OCI-LY3 (cell line): ENCODE results near the gene CTNNB1.

Experiments used
- H2AFZ ChIP-seq: fragments of 200-600, 300-600 bp; shearing (Covaris generic); 2 replicates; pipeline ENCODE4 v1.6.0; 2014; ENCODE audit warnings: antibody characterized with exemption, low read depth, low read length
- H3K27ac ChIP-seq: fragments of 200-600, 300-600 bp; sonication (generic); 2 replicates; pipeline ENCODE4 v1.5.1; 2014; ENCODE audit warnings: mild to moderate bottlenecking, low read length, moderate library complexity, mixed read lengths
- H3K27me3 ChIP-seq: fragments of 200-600, 300-600 bp; sonication (generic); 2 replicates; pipeline ENCODE4 v1.6.1; 2014; ENCODE audit warnings: low read depth, low read length, mixed read lengths
- H3K36me3 ChIP-seq: fragments of 200-600, 300-600 bp; sonication (generic); replicated peaks from 2 replicates; pipeline ENCODE3; 2014; ENCODE audit warnings: low read depth, low read length, mixed read lengths
- H3K4me1 ChIP-seq: fragments of 300-600, 200-600 bp; sonication (generic); 2 replicates; pipeline ENCODE4 v1.6.1; 2014; ENCODE audit warnings: low read length, mixed read lengths
- H3K4me2 ChIP-seq: fragments of 200-600, 300-600 bp; sonication (generic); 2 replicates; pipeline ENCODE4 v1.6.1; 2014; ENCODE audit warnings: low read length, mixed read lengths
- H3K4me3 ChIP-seq: fragments of 300-600, 200-600 bp; sonication (generic); 2 replicates; pipeline ENCODE4 v1.5.1; 2014; ENCODE audit warnings: antibody characterized with exemption, mild to moderate bottlenecking, low read length, moderate library complexity
- H3K79me2 ChIP-seq: fragments of 300-600, 200-600 bp; shearing (Covaris generic); 2 replicates; pipeline ENCODE4 v1.6.1; 2014; ENCODE audit warnings: mild to moderate bottlenecking, low read length, mixed read lengths
- H3K9ac ChIP-seq: fragments of 300-600, 200-600 bp; shearing (Covaris generic); 2 replicates; pipeline ENCODE4 v1.6.0; 2014; ENCODE audit warnings: mild to moderate bottlenecking, low read length, moderate library complexity
- H3K9me3 ChIP-seq: fragments of 200-600, 300-600 bp; shearing (Covaris generic); 2 replicates; pipeline ENCODE4 v1.6.1; 2014; ENCODE audit warnings: low read length, mixed read lengths; ENCODE audit not compliant: insufficient read depth
- H4K20me1 ChIP-seq: fragments of 200-600, 300-600 bp; sonication (generic); 2 replicates; pipeline ENCODE4 v1.6.1; 2016; ENCODE audit warnings: low read length, mixed read lengths; ENCODE audit not compliant: insufficient read depth
- CTCF ChIP-seq: fragments of 200-600, 300-600 bp; sonication (generic); IDR thresholded peaks from 2 replicates; pipeline ENCODE4 v1.5.1; 2014; ENCODE audit warnings: antibody characterized with exemption, low read length, low read depth
- EZH2phosphoT487 ChIP-seq: fragments of 200-600 bp; shearing (Covaris generic); IDR thresholded peaks from 2 replicates; pipeline ENCODE4 v1.6.1; 2018; ENCODE audit warnings: antibody characterized with exemption, mixed run types, low read depth

CTNNB1 gene

DNA sequence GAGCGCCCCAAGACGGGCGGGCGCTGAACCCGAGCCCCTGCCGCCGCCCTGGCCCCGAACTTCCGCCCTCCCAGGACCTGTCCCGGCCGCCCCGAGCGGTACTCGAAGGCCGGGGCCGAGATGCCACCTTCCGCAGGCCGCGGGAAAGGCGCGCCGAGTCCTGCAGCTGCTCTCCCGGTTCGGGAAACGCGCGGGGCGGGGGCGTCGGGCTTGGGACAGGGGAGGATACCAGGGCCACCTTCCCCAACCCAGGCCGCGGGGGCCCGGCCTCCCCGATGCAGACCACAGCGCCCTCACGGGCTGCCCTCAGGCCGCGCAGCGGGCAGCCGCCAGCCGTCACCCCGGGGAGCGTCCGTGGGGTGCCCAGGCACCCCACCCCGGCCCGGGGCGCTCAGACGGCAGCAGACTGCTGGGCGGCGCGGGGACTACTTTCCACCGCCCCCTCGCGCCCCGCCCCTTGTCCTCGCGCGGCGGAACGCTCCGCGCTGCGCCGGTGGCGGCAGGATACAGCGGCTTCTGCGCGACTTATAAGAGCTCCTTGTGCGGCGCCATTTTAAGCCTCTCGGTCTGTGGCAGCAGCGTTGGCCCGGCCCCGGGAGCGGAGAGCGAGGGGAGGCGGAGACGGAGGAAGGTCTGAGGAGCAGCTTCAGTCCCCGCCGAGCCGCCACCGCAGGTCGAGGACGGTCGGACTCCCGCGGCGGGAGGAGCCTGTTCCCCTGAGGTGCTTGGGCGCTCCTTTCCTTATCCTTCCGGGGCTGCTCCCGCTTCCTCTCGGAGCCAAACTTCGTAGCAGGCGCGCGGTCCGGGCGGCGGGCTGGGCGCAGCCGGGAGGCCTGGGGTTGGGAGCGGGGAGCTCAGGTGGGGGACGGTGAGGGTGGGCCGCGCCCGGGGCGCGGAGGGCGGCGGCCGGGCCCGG is at the start of gene CTNNB1:
Gene CTNNB1, plus strand, starts transcription at position 556 of the 916 bp plus-strand sequence. CDS start 24,564 bp downstream, outside the sequence.
- Histone ChIP-seq H3K9me3 (no peaks in the 10 kb centered on the region), H3K4me2 (peak within 1 kb of the TSS; percentile 87), H3K79me2 (peaks cover 48% of the 10 kb centered on the region), H3K27me3 (peaks cover 20% of the 10 kb centered on the region), H3K27ac (peak within 1 kb of the TSS; percentile 77), H3K4me1 (peaks cover 35% of the 10 kb centered on the region), H3K36me3 (no peaks in the 10 kb centered on the region), H2AFZ (peak within 1 kb of the TSS; percentile 78), H4K20me1 (peaks cover 43% of the 10 kb centered on the region), H3K4me3 (peak within 1 kb of the TSS; percentile 95), H3K9ac (peak within 1 kb of the TSS; percentile 99)
- TF ChIP-seq CTCF (no peak), EZH2phosphoT487 (no peak)

GRCh38 chr3:41155834-41156233 is 43.5 kb upstream of the CTNNB1 start:
- Histone ChIP-seq H3K36me3 (no peaks in the 10 kb centered on the region), H3K9me3 (no peaks in the 10 kb centered on the region), H3K27me3 (0 out of 2 replicates have a peak, but pooled peaks cover 6% of the 10 kb centered on the region), H3K9ac (no peak overlapping the region), H3K79me2 (no peaks in the 10 kb centered on the region), H3K4me1 (no peaks in the 10 kb centered on the region), H4K20me1 (no peaks in the 10 kb centered on the region), H2AFZ (no peak overlapping the region), H3K27ac (no peak overlapping the region), H3K4me3 (no peak overlapping the region), H3K4me2 (no peak overlapping the region)
- no peak for TF ChIP-seq CTCF

- Histone ChIP-seq H3K27me3 (0 out of 2 replicates have a peak, but pooled peaks cover 6% of the 10 kb centered on the region), H3K9ac (no peak overlapping the region), H3K36me3 (no peaks in the 10 kb centered on the region), H4K20me1 (no peaks in the 10 kb centered on the region), H3K4me1 (no peaks in the 10 kb centered on the region), H3K79me2 (no peaks in the 10 kb centered on the region), H3K4me2 (no peak overlapping the region), H3K9me3 (no peaks in the 10 kb centered on the region), H3K4me3 (no peak overlapping the region), H2AFZ (no peak overlapping the region), H3K27ac (no peak overlapping the region)
- TF ChIP-seq EZH2phosphoT487 (no peak), CTCF (no peak)
Measured at GRCh38 chr3:41158947-41159346, 40.4 kb upstream of the CTNNB1 start.

GRCh38 chr3:41159588-41160189 is 39.6 kb upstream of the CTNNB1 start:
- Histone ChIP-seq H3K9me3 (no peaks in the 10 kb centered on the region), H3K4me1 (no peaks in the 10 kb centered on the region), H3K4me3 (no peak overlapping the region), H3K36me3 (no peaks in the 10 kb centered on the region), H3K9ac (no peak overlapping the region), H2AFZ (no peak overlapping the region), H3K4me2 (no peak overlapping the region), H3K79me2 (no peaks in the 10 kb centered on the region), H4K20me1 (no peaks in the 10 kb centered on the region), H3K27ac (no peak overlapping the region), H3K27me3 (0 out of 2 replicates have a peak, but pooled peaks cover 6% of the 10 kb centered on the region)
- TF ChIP-seq EZH2phosphoT487 (no peak), CTCF (no peak)
